HG02852 (cell line): ENCODE results near the gene DNAJC6.

Source experiments
- ATAC-seq: cut with Tn5 transposase; IDR thresholded peaks from one replicate; pipeline ENCODE4 v1.9.1; 2021; ENCODE audit warnings: mild to moderate bottlenecking, moderate library complexity; ENCODE audit not compliant: unreplicated experiment

The DNAJC6 gene

DNA sequence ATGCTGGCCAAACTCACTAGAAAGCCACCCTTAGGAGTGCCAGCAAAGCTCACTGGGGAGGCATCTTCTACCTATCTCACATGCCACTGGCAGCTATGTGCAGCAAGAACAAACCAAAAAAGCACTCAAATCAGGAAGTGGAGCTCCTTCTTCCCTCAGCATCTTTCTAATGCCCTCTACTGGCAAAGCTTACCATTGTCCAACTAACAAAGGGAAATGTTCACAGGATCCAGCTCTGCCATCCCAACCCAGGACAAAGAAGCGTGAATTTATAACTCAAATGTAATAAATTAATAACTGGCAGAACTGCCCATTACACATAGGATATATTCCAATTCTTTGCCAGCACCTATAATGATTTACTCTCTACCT is 150.0 kb downstream of the DNAJC6 start:
- ATAC-seq = peak; percentile 57
